HepG2 (cell line): ENCODE measurements around the gene AP4M1. TPM values are rescaled to one million over a fixed set of nuclear protein-coding genes. Genes with fewer than 3 reads are reported as not detected.

Experiments
- FOXM1 ChIP-seq: sonication (generic); formaldehyde crosslinking; IDR thresholded peaks from 2 replicates; pipeline ENCODE4 v1.5.0; 2020; ENCODE audit warnings: missing genetic modification reagents
- FOXO1 ChIP-seq: sonication (generic); formaldehyde crosslinking; IDR thresholded peaks from 2 replicates; pipeline ENCODE4 v1.4.0; 2020; ENCODE audit warnings: missing genetic modification reagents
- GATAD1 ChIP-seq: IDR thresholded peaks from 2 replicates; pipeline ENCODE4 v1.6.1; 2016; ENCODE audit warnings: missing genetic modification reagents, missing compliant biosample characterization
- NFIC ChIP-seq: IDR thresholded peaks from 2 replicates; pipeline ENCODE4 v1.6.1; 2012; ENCODE audit warnings: mild to moderate bottlenecking, low read length, inconsistent platforms
- SIX1 ChIP-seq: sonication (generic); formaldehyde crosslinking; IDR thresholded peaks from 2 replicates; pipeline ENCODE4 v1.4.0; 2020; ENCODE audit warnings: missing genetic modification reagents, borderline replicate concordance
- YY1 ChIP-seq: IDR thresholded peaks from 2 replicates; pipeline ENCODE4 v1.6.1; 2011; ENCODE audit warnings: low read length, low read depth, moderate library complexity, mild to moderate bottlenecking; ENCODE audit not compliant: insufficient read depth, insufficient replicate concordance
- ZMYM2 ChIP-seq: sonication (generic); formaldehyde crosslinking; IDR thresholded peaks from 2 replicates; pipeline ENCODE4 v1.8.0; 2022; ENCODE audit warnings: mild to moderate bottlenecking, missing genetic modification reagents
- ZNF180 ChIP-seq: sonication (generic); formaldehyde crosslinking; IDR thresholded peaks from 2 replicates; pipeline ENCODE4 v1.4.0; 2020; ENCODE audit warnings: low read depth, missing genetic modification reagents, borderline replicate concordance
- ZNF264 ChIP-seq: sonication (generic); formaldehyde crosslinking; IDR thresholded peaks from 2 replicates; pipeline ENCODE4 v1.4.0; 2020; ENCODE audit warnings: missing genetic modification reagents
- ZNF563 ChIP-seq: sonication (generic); formaldehyde crosslinking; IDR thresholded peaks from 2 replicates; pipeline ENCODE4 v1.8.0; 2022; ENCODE audit warnings: mild to moderate bottlenecking, moderate library complexity, missing genetic modification reagents
- polyA plus RNA-seq, 8 experiments: library from polyadenylated mRNA; depleted of rRNA in 3 of 8; stranded (reverse) in 7 of 8; unstranded in 1 of 8; fragments of >200 nt; fragmentation: Illumina TruSeq in 4 of 8; extraction: Trizol in 4 of 8; gene quantifications; 2 replicates each; pipeline versions ENCODE4 v1.2.1 to v1.2.3, GENCODE V29; 2011 to 2016; ENCODE audit warnings: low read depth in 4 of 8, missing spikeins in 1 of 8, mixed read lengths in 1 of 8; ENCODE audit not compliant: insufficient read depth in 1 of 8
- total RNA-seq, 5 experiments: library from RNA; depleted of rRNA; stranded (reverse); fragments of >200 nt; fragmentation: Illumina TruSeq; extraction: Trizol; gene quantifications; 2 replicates each; pipeline ENCODE4 v1.2.3, GENCODE V29; 2016; ENCODE audit warnings: low read depth in 1 of 5
- TF ChIP-seq, protein P1 (sequence below): sonication (generic); formaldehyde crosslinking; IDR thresholded peaks from 2 replicates; pipeline ENCODE4 v1.4.0; 2020; ENCODE audit warnings: missing genetic modification reagents
- TF ChIP-seq, protein P2 (sequence below): IDR thresholded peaks from 2 replicates; pipeline ENCODE4 v1.6.1; 2016; ENCODE audit warnings: missing biosample characterization, missing genetic modification reagents, low read depth
- TF ChIP-seq, protein P3 (sequence below): IDR thresholded peaks from 2 replicates; pipeline ENCODE4 v1.6.1; 2016; ENCODE audit warnings: control low read depth
- TF ChIP-seq, protein P4 (sequence below): sonication (generic); formaldehyde crosslinking; IDR thresholded peaks from 2 replicates; pipeline ENCODE4 v1.4.0; 2020; ENCODE audit warnings: missing genetic modification reagents, mild to moderate bottlenecking, borderline replicate concordance
- TF ChIP-seq, protein P5 (sequence below): sonication (generic); formaldehyde crosslinking; IDR thresholded peaks from 2 replicates; pipeline ENCODE4 v1.4.0; 2020; ENCODE audit warnings: missing genetic modification reagents
- TF ChIP-seq, protein P6 (sequence below): sonication (generic); formaldehyde crosslinking; IDR thresholded peaks from 2 replicates; pipeline ENCODE4 v1.8.0; 2022; ENCODE audit warnings: low read depth, missing genetic modification reagents

Gene AP4M1
- total and polyA plus RNA-seq, 2 of the 13 experiments (the other 11 are each of a cell fraction or from before 2014, with no cell fraction given) = 6.3 to 9.7 TPM

DNA sequence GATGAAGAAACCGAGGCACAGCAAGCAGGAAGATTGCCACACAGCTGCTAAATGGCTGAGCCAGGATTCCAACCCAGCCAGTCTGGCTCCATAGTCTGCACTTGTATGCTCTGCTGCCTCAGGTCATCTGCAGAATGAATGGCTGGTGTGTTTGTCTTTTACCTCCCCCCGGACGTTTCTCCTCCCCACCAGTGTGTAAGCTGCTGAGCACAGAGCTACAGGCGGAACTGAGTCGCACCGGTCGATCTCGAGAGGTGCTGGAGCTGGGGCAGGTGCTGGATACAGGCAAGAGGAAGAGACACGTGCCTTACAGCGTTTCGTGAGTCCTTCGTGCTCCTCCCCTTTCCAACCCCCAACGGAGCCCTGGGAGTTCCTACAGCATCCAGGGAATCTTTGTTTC is 20.6 kb downstream of the AP4M1 start (continued):
- TF ChIP-seq, protein P1, sequence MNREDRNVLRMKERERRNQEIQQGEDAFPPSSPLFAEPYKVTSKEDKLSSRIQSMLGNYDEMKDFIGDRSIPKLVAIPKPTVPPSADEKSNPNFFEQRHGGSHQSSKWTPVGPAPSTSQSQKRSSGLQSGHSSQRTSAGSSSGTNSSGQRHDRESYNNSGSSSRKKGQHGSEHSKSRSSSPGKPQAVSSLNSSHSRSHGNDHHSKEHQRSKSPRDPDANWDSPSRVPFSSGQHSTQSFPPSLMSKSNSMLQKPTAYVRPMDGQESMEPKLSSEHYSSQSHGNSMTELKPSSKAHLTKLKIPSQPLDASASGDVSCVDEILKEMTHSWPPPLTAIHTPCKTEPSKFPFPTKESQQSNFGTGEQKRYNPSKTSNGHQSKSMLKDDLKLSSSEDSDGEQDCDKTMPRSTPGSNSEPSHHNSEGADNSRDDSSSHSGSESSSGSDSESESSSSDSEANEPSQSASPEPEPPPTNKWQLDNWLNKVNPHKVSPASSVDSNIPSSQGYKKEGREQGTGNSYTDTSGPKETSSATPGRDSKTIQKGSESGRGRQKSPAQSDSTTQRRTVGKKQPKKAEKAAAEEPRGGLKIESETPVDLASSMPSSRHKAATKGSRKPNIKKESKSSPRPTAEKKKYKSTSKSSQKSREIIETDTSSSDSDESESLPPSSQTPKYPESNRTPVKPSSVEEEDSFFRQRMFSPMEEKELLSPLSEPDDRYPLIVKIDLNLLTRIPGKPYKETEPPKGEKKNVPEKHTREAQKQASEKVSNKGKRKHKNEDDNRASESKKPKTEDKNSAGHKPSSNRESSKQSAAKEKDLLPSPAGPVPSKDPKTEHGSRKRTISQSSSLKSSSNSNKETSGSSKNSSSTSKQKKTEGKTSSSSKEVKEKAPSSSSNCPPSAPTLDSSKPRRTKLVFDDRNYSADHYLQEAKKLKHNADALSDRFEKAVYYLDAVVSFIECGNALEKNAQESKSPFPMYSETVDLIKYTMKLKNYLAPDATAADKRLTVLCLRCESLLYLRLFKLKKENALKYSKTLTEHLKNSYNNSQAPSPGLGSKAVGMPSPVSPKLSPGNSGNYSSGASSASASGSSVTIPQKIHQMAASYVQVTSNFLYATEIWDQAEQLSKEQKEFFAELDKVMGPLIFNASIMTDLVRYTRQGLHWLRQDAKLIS (CRISPR knock-in tag) = no peak
- TF ChIP-seq, protein P2, sequence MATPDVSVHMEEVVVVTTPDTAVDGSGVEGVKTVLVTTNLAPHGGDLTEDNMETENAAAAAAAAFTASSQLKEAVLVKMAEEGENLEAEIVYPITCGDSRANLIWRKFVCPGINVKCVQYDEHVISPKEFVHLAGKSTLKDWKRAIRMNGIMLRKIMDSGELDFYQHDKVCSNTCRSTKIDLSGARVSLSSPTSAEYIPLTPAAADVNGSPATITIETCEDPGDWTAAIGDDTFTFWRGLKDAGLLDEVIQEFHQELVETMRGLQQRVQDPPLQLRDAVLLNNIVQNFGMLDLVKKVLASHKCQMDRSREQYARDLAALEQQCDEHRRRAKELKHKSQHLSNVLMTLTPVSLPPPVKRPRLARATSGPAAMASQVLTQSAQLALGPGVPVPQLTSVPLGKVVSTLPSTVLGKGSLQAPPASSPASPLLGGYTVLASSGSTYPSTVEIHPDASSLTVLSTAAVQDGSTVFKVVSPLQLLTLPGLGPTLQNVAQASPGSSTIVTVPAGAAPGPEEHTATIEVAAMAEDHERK (CRISPR knock-in tag) = no peak
- TF ChIP-seq FOXM1 (CRISPR knock-in tag) = no peak
- TF ChIP-seq ZNF563 (CRISPR knock-in tag) = no peak
- peak; percentile 34; the same call in 1 of the 2 replicates for TF ChIP-seq GATAD1 (CRISPR knock-in tag)
- TF ChIP-seq, protein P3, sequence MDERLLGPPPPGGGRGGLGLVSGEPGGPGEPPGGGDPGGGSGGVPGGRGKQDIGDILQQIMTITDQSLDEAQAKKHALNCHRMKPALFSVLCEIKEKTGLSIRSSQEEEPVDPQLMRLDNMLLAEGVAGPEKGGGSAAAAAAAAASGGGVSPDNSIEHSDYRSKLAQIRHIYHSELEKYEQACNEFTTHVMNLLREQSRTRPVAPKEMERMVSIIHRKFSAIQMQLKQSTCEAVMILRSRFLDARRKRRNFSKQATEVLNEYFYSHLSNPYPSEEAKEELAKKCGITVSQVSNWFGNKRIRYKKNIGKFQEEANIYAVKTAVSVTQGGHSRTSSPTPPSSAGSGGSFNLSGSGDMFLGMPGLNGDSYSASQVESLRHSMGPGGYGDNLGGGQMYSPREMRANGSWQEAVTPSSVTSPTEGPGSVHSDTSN (CRISPR knock-in tag) = no peak
- TF ChIP-seq, protein P4, sequence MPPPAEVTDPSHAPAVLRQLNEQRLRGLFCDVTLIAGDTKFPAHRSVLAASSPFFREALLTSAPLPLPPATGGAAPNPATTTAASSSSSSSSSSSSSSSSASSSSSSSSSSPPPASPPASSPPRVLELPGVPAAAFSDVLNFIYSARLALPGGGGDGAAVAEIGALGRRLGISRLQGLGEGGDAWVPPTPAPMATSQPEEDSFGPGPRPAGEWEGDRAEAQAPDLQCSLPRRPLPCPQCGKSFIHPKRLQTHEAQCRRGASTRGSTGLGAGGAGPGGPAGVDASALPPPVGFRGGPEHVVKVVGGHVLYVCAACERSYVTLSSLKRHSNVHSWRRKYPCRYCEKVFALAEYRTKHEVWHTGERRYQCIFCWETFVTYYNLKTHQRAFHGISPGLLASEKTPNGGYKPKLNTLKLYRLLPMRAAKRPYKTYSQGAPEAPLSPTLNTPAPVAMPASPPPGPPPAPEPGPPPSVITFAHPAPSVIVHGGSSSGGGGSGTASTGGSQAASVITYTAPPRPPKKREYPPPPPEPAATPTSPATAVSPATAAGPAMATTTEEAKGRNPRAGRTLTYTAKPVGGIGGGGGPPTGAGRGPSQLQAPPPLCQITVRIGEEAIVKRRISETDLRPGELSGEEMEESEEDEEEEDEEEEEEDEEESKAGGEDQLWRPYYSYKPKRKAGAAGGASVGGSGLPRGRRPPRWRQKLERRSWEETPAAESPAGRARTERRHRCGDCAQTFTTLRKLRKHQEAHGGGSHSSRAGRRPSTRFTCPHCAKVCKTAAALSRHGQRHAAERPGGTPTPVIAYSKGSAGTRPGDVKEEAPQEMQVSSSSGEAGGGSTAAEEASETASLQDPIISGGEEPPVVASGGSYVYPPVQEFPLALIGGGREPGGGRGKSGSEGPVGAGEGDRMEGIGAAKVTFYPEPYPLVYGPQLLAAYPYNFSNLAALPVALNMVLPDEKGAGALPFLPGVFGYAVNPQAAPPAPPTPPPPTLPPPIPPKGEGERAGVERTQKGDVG (CRISPR knock-in tag) = no peak
- 0 out of 2 replicates have a peak, but pooled peaks have one; percentile 31 for TF ChIP-seq ZNF264 (CRISPR knock-in tag)
- TF ChIP-seq, protein P5, sequence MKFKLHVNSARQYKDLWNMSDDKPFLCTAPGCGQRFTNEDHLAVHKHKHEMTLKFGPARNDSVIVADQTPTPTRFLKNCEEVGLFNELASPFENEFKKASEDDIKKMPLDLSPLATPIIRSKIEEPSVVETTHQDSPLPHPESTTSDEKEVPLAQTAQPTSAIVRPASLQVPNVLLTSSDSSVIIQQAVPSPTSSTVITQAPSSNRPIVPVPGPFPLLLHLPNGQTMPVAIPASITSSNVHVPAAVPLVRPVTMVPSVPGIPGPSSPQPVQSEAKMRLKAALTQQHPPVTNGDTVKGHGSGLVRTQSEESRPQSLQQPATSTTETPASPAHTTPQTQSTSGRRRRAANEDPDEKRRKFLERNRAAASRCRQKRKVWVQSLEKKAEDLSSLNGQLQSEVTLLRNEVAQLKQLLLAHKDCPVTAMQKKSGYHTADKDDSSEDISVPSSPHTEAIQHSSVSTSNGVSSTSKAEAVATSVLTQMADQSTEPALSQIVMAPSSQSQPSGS (CRISPR knock-in tag) = peak; percentile 44; the same call in 1 of the 2 replicates
- no peak for TF ChIP-seq ZNF180
- TF ChIP-seq YY1 = peak; percentile 50
- TF ChIP-seq FOXO1 = no peak
- TF ChIP-seq ZMYM2 (CRISPR knock-in tag) = peak; percentile 31; the same call in 1 of the 2 replicates
- TF ChIP-seq SIX1 (CRISPR knock-in tag) = no peak
- 0 out of 2 replicates have a peak, but pooled peaks have one; percentile 24 for TF ChIP-seq NFIC
- TF ChIP-seq, protein P6, sequence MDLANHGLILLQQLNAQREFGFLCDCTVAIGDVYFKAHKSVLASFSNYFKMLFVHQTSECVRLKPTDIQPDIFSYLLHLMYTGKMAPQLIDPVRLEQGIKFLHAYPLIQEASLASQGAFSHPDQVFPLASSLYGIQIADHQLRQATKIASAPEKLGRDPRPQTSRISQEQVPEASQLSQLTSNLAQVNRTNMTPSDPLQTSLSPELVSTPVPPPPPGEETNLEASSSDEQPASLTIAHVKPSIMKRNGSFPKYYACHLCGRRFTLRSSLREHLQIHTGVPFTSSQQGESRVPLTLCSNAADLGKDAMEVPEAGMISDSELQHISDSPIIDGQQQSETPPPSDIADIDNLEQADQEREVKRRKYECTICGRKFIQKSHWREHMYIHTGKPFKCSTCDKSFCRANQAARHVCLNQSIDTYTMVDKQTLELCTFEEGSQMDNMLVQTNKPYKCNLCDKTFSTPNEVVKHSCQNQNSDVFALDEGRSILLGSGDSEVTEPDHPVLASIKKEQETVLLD (CRISPR knock-in tag) = 0 out of 2 replicates have a peak, but pooled peaks have one; percentile 35
